ENCODE results near the gene TNFSF13.
A peak's percentile ranks its signal among the peaks of the same experiment; 100 is the strongest.

Gene TNFSF13

GRCh38 chr17:7575481-7575883 is 16.9 kb downstream of the TNFSF13 start:
- no peak for DNase-seq (ENCODE audit: low read depth)

- no peak for DNase-seq (ENCODE audit: low read depth)
Observed at GRCh38 chr17:7575959-7576358, 17.4 kb downstream of the TNFSF13 start.

GRCh38 chr17:7576432-7576937 is 17.9 kb downstream of the TNFSF13 start:
- no peak for DNase-seq (ENCODE audit: low read depth)

GRCh38 chr17:7577327-7578199 is 19.0 kb downstream of the TNFSF13 start:
- DNase-seq (ENCODE audit: low read depth): no peak

- peak; percentile 85 for DNase-seq (ENCODE audit: low read depth)
Observed at GRCh38 chr17:7579001-7579833, 20.7 kb downstream of the TNFSF13 start, which contains the start of gene CD68. Gene CD68 (plus strand): TSS chr17:7579638. CDS start chr17:7579678, 40 bp downstream.

- DNase-seq (ENCODE audit: low read depth): no peak
Observed at GRCh38 chr17:7579834-7580603, 21.5 kb downstream of the TNFSF13 start.

GRCh38 chr17:7580604-7581575 is 22.3 kb downstream of the TNFSF13 start:
- DNase-seq (ENCODE audit: low read depth): no peak

- no peak for DNase-seq (ENCODE audit: low read depth)
Observed at GRCh38 chr17:7582396-7583252, 24.1 kb downstream of the TNFSF13 start.

- peak; percentile 91 for DNase-seq (ENCODE audit: low read depth)
Observed at GRCh38 chr17:7583253-7584109, 24.9 kb downstream of the TNFSF13 start, which contains the start of gene MPDU1. Gene MPDU1 (plus strand): TSS chr17:7583852. CDS start chr17:7583863, 11 bp downstream.

GRCh38 chr17:7586673-7587419 is 28.3 kb downstream of the TNFSF13 start:
- DNase-seq (ENCODE audit: low read depth): no peak

GRCh38 chr17:7587420-7588151 is 29.0 kb downstream of the TNFSF13 start:
- peak; percentile 87 for DNase-seq (ENCODE audit: low read depth)

GRCh38 chr17:7588553-7589203 is 30.1 kb downstream of the TNFSF13 start:
- no peak for DNase-seq (ENCODE audit: low read depth)

- peak; percentile 60 for DNase-seq (ENCODE audit: low read depth)
Observed at GRCh38 chr17:7589204-7589868, 30.8 kb downstream of the TNFSF13 start.

GRCh38 chr17:7589891-7590691 is 31.5 kb downstream of the TNFSF13 start, which contains the start of gene SOX15:
Gene SOX15 (minus strand): TSS chr17:7590094. CDS start chr17:7589676, 418 bp downstream.
- no peak for DNase-seq (ENCODE audit: low read depth)

- DNase-seq (ENCODE audit: low read depth): no peak
Observed at GRCh38 chr17:7590743-7591142, 32.2 kb downstream of the TNFSF13 start.

Measured in GM04504 (cell line).